SK-N-MC (cell line): Measurements from ENCODE around the gene CAMSAP2.

Source experiments
- DNase-seq: peaks from one replicate; pipeline ENCODE4 v3.0.0-alpha.2; 2011; ENCODE audit warnings: low read depth, low spot score
- H3K27ac ChIP-seq: fragments of 200-600 bp; sonication (generic); 2 replicates; pipeline ENCODE4 v1.5.1; 2016; ENCODE audit warnings: mixed run types
- H3K36me3 ChIP-seq: fragments of 200-600 bp; sonication (generic); 2 replicates; pipeline ENCODE4 v1.6.1; 2017; ENCODE audit warnings: antibody characterized with exemption, low read length, mixed read lengths; ENCODE audit not compliant: insufficient read depth
- H3K4me3 ChIP-seq: fragments of 200-600 bp; sonication (generic); 2 replicates; pipeline ENCODE4 v1.5.1; 2016
- H3K9ac ChIP-seq: fragments of 200-600 bp; sonication (generic); 2 replicates; pipeline ENCODE4 v1.8.0; 2017; ENCODE audit warnings: mixed run types, mixed read lengths; ENCODE audit not compliant: insufficient read length
- H3K9me3 ChIP-seq: fragments of 200-600 bp; sonication (generic); 2 replicates; pipeline ENCODE4 v1.6.1; 2017; ENCODE audit warnings: low read depth, mild to moderate bottlenecking, antibody characterized with exemption, low read length, moderate library complexity, mixed read lengths
- EZH2 ChIP-seq: fragments of 200-600 bp; sonication (generic); IDR thresholded peaks from one replicate; pipeline ENCODE4 v1.6.1; 2017; ENCODE audit warnings: antibody characterized with exemption
- FOXP2 ChIP-seq: optimal IDR thresholded peaks from 2 replicates; pipeline ENCODE3; 2011; ENCODE audit warnings: mild to moderate bottlenecking, moderate library complexity; ENCODE audit not compliant: insufficient read depth; ENCODE audit errors: extremely low read length, control extremely low read depth
- POLR2AphosphoS5 ChIP-seq: IDR thresholded peaks from 2 replicates; pipeline ENCODE4 v1.6.1; 2012; ENCODE audit warnings: mild to moderate bottlenecking, low read depth, low read length, borderline replicate concordance

Gene CAMSAP2

GRCh38 chr1:200891774-200892157, 153.1 kb downstream of the CAMSAP2 start:
- TF ChIP-seq EZH2, result no peak
- TF ChIP-seq POLR2AphosphoS5, result no peak
- TF ChIP-seq FOXP2, result no peak

GRCh38 chr1:200892546-200892945, 153.9 kb downstream of the CAMSAP2 start:
- H3K4me3 ChIP-seq, result no peak overlapping the region
- H3K27ac ChIP-seq, result no peak overlapping the region
- TF ChIP-seq EZH2, result no peak
- no peak for TF ChIP-seq POLR2AphosphoS5
- no peak for TF ChIP-seq FOXP2
- no peak overlapping the region for H3K9ac ChIP-seq
- no peaks in the 10 kb centered on the region for H3K9me3 ChIP-seq
- no peak for DNase-seq
- H3K36me3 ChIP-seq, result no peaks in the 10 kb centered on the region

More at GRCh38 chr1:200891774-200892157, 153.1 kb downstream of the CAMSAP2 start:
- no peaks in the 10 kb centered on the region for H3K36me3 ChIP-seq
- no peaks in the 10 kb centered on the region for H3K9me3 ChIP-seq
- no peak overlapping the region for H3K27ac ChIP-seq
- H3K9ac ChIP-seq, result no peak overlapping the region
- DNase-seq, result no peak
- no peak overlapping the region for H3K4me3 ChIP-seq

- no peak for DNase-seq
- Histone ChIP-seq H3K4me3 (no peak overlapping the region), H3K36me3 (no peaks in the 10 kb centered on the region), H3K27ac (no peak overlapping the region), H3K9me3 (no peaks in the 10 kb centered on the region), H3K9ac (no peak overlapping the region)
- TF ChIP-seq EZH2, result no peak
These were observed 154.3 kb downstream of the CAMSAP2 start for GRCh38 chr1:200892958-200893357.

GRCh38 chr1:200893411-200893901, 154.8 kb downstream of the CAMSAP2 start:
- Histone ChIP-seq H3K4me3 (no peak overlapping the region), H3K9me3 (no peaks in the 10 kb centered on the region), H3K9ac (no peak overlapping the region), H3K36me3 (no peaks in the 10 kb centered on the region), H3K27ac (no peak overlapping the region)
- DNase-seq, result no peak
- TF ChIP-seq POLR2AphosphoS5 (no peak), EZH2 (no peak), FOXP2 (no peak)

GRCh38 chr1:200894712-200895442, 156.2 kb downstream of the CAMSAP2 start, which contains the start of gene INAVA:
TSS of gene INAVA (plus strand) at chr1:200894900. CDS start at chr1:200898401, 3,501 bp downstream.
- no peak for DNase-seq
- Histone ChIP-seq H3K9me3 (no peaks in the 10 kb centered on the region), H3K27ac (no peak within 1 kb of the TSS), H3K9ac (no peak within 1 kb of the TSS), H3K4me3 (no peak within 1 kb of the TSS), H3K36me3 (no peaks in the 10 kb centered on the region)
- TF ChIP-seq EZH2 (no peak), FOXP2 (no peak), POLR2AphosphoS5 (no peak)

GRCh38 chr1:200895443-200895789, 156.7 kb downstream of the CAMSAP2 start:
- no peak overlapping the region for H3K4me3 ChIP-seq
- H3K27ac ChIP-seq, result no peak overlapping the region
- no peak for TF ChIP-seq EZH2
- no peak for TF ChIP-seq FOXP2
- no peak for TF ChIP-seq POLR2AphosphoS5
- H3K9me3 ChIP-seq, result no peaks in the 10 kb centered on the region
- DNase-seq, result no peak
- H3K36me3 ChIP-seq, result no peaks in the 10 kb centered on the region
- no peak overlapping the region for H3K9ac ChIP-seq

GRCh38 chr1:200895801-200896530, 157.3 kb downstream of the CAMSAP2 start:
- Histone ChIP-seq H3K9ac (no peak overlapping the region), H3K36me3 (no peaks in the 10 kb centered on the region), H3K9me3 (no peaks in the 10 kb centered on the region), H3K27ac (no peak overlapping the region), H3K4me3 (no peak overlapping the region)
- TF ChIP-seq FOXP2 (no peak), POLR2AphosphoS5 (no peak), EZH2 (no peak)
- DNase-seq, result no peak

GRCh38 chr1:200896531-200897196, 158.0 kb downstream of the CAMSAP2 start:
- Histone ChIP-seq H3K9me3 (no peaks in the 10 kb centered on the region), H3K4me3 (no peak overlapping the region), H3K36me3 (no peaks in the 10 kb centered on the region), H3K9ac (no peak overlapping the region), H3K27ac (no peak overlapping the region)
- no peak for DNase-seq
- TF ChIP-seq FOXP2, result no peak
- TF ChIP-seq POLR2AphosphoS5, result no peak
- TF ChIP-seq EZH2, result no peak
